22Rv1 (cell line): ENCODE results near the gene EDDM13.
"Not testable (repeated sequence)": the region's sequence is repeated elsewhere in the genome, so short reads cannot be mapped to it uniquely, and the experiment has no call there.

Source experiments
- H3K27ac ChIP-seq: fragments of 450-650 bp; 2 replicates; pipeline ENCODE4 v1.5.1; 2017
- CTCF ChIP-seq: fragments of 450-650 bp; IDR thresholded peaks from 2 replicates; pipeline ENCODE4 v1.5.1; 2017; ENCODE audit warnings: mild to moderate bottlenecking
- ZFX ChIP-seq: fragments of 450-650 bp; IDR thresholded peaks from 2 replicates; pipeline ENCODE4 v1.6.1; 2017; ENCODE audit warnings: antibody characterized with exemption, borderline replicate concordance

The EDDM13 gene

DNA sequence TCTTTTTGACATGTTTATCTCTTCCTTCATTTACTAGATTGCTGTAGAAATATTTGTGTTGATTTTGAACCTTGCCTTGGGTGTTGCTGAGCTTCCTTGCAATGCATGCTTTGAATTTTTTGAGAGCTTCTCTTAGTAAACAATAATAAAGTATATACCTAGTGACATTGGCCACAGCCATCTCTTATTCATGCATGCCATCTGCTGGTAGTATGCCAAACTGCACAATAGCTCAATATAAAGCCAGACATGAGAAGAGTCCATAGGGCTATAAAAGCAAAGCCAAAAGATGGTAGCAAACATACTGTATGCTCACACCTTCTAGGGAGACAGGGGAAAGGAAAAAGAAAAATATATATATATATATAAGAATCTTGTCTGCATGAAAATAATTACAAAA is 61.0 kb downstream of the EDDM13 start:
- no peak overlapping the region for H3K27ac ChIP-seq
- TF ChIP-seq CTCF: peak; percentile 76
- TF ChIP-seq ZFX: no peak

GRCh38 chr19:56335371-56335770 is 62.8 kb downstream of the EDDM13 start:
- not testable (repeated sequence) for H3K27ac ChIP-seq

DNA sequence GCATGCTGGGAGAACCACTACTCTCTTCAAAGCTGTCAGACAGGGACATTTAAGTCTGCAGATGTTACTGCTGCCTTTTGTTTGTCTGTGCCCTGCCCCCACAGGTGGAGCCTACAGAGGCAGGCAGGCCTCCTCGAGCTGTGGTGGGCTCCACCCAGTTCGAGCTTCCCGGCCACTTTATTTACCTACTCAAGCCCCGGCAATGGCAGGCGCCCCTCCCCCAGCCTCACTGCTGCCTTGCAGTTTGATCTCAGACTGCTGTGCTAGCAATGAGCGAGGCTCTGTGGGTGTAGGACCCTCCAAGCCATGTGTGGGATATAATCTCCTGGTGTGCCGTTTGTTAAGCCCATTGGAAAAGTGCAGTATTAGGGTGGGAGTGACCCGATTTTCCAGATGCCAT is 64.5 kb downstream of the EDDM13 start:
- not testable (repeated sequence) for H3K27ac ChIP-seq

GRCh38 chr19:56339031-56339430 is 66.5 kb downstream of the EDDM13 start:
- not testable (repeated sequence) for H3K27ac ChIP-seq

- TF ChIP-seq ZFX: no peak
- no peak for TF ChIP-seq CTCF
- no peak overlapping the region for H3K27ac ChIP-seq
These were observed 69.4 kb downstream of the EDDM13 start for GRCh38 chr19:56341948-56342347.

DNA sequence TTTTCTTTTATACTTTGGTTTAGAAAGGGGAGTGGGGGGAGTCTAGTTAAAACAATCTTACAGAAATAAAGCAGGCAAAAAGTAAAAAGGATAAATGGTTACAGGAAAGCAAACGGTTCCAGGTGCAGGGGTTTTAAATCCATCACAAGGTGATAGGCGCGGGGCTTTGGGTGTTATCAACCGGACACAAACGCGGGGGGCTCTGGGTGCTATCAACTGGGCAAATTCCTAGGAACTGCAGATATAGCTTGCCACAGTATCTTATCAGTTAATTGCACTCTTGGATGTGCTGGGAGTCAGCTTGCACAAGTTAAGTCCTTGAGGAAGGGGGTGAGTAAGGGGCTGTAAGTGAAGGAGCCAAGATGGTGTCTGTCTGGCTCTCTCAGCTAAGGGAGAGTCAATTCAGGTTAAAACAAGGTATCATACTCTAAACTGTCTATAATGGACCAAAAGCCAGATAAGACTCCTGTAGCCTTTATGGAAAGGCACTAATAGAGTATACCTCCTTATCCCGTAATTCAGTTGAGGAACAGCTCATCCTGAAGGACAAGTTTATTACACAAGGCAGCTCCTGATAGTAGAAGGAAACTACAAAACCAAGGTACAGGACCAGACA is 74.7 kb downstream of the EDDM13 start:
- no peak overlapping the region for H3K27ac ChIP-seq
- TF ChIP-seq CTCF (no peak), ZFX (no peak)

DNA sequence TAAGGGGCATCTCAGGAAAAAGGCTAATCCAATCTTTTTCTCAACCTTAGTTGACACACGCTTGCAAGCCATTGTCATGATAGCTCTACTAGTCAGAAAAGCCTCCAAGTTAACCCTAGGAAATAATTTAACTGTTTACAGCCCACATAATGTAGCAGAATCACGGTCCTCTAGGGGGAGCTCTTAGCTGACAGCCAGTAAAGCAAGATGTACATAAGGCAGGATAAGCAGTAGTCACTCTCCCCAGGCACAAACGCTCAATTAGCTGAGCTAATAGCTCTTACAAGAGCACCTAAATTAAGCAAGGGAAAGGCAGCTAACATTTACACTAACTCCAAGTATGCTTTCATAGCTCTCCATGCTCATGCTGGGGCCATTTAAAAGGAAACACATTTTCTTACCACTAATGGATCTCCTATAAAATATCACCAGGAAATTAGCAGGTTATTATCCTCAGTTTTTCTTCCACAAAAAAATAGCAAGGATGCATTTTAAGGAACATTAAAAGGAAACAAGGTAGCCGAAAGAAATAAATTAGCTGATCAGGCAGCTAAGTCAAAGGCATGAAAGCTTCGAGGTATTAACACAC is 75.8 kb downstream of the EDDM13 start:
- no peak overlapping the region for H3K27ac ChIP-seq
- TF ChIP-seq CTCF (peak; percentile 63), ZFX (no peak)

GRCh38 chr19:56350416-56351045 is 78.0 kb downstream of the EDDM13 start:
- no peak for TF ChIP-seq ZFX
- TF ChIP-seq CTCF: peak; percentile 80
- no peak overlapping the region for H3K27ac ChIP-seq

DNA sequence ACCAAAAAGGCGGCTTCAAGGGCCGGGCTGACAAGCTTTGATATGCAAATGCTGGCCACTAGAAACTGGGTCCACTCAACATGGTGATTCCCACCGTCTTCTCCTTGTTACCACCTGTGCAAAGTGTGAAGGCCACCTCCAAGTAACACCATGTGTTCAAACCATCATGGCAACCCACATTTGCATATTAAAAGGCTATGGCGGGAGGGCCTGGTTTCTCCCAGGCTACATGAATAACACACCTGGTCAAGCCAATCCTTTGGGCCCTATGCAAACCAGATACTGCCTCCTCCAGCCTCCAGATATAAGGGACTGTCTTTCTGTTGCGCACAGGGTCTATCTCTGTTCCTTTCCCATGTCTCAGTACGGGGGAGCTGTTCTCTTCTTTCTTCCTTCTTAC is 78.7 kb downstream of the EDDM13 start:
- TF ChIP-seq ZFX (no peak), CTCF (no peak)
- H3K27ac ChIP-seq: no peak overlapping the region
